ENCODE data around the gene RPS15A.

The RPS15A gene

DNA sequence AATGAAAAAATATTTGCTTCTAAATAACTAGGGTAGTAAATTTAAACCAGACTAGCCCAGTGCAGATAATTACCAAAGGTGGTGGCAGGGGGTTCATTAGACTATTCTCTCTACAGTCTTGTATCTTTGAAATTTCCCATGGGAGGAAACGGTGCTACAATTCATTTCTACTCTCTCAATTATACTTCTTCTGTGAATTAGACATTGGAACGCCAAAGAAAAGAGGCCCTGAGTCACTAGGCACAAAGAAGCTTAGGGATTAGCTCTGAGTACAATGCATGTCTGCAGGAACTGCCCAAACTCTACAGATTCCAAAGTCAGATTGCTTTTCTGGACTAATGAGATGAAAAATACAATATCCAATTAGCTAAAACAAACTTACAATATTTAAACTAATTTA, 41.9 kb upstream of the RPS15A start:
- TF ChIP-seq, protein P1, sequence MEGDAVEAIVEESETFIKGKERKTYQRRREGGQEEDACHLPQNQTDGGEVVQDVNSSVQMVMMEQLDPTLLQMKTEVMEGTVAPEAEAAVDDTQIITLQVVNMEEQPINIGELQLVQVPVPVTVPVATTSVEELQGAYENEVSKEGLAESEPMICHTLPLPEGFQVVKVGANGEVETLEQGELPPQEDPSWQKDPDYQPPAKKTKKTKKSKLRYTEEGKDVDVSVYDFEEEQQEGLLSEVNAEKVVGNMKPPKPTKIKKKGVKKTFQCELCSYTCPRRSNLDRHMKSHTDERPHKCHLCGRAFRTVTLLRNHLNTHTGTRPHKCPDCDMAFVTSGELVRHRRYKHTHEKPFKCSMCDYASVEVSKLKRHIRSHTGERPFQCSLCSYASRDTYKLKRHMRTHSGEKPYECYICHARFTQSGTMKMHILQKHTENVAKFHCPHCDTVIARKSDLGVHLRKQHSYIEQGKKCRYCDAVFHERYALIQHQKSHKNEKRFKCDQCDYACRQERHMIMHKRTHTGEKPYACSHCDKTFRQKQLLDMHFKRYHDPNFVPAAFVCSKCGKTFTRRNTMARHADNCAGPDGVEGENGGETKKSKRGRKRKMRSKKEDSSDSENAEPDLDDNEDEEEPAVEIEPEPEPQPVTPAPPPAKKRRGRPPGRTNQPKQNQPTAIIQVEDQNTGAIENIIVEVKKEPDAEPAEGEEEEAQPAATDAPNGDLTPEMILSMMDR (IDR thresholded peaks at IDR 0.05; ENCODE audit: low read depth, low read length, missing control alignments): no peak
- in situ Hi-C loops (cut with HindIII; ENCODE audit: low sequenced_read_pairs): no loop called here
- no peak for DNase-seq (ENCODE audit: low read depth)
- H3K4me3 ChIP-seq (ENCODE audit: low read depth, low read length): no peak overlapping the region

- in situ Hi-C loops (cut with HindIII; ENCODE audit: low sequenced_read_pairs): no loop called here
- TF ChIP-seq, protein P1 (IDR thresholded peaks at IDR 0.05; ENCODE audit: low read depth, low read length, missing control alignments): no peak
- H3K4me3 ChIP-seq (ENCODE audit: low read depth, low read length): no peak overlapping the region
- DNase-seq (ENCODE audit: low read depth): no peak
These were observed 39.1 kb upstream of the RPS15A start for GRCh38 chr16:18829251-18829650.

GRCh38 chr16:18827890-18828289, 37.8 kb upstream of the RPS15A start:
- H3K4me3 ChIP-seq (ENCODE audit: low read depth, low read length): no peak overlapping the region
- no peak for DNase-seq (ENCODE audit: low read depth)
- TF ChIP-seq, protein P1 (IDR thresholded peaks at IDR 0.05; ENCODE audit: low read depth, low read length, missing control alignments): no peak
- in situ Hi-C loops (cut with HindIII; ENCODE audit: low sequenced_read_pairs): no loop called here

DNA sequence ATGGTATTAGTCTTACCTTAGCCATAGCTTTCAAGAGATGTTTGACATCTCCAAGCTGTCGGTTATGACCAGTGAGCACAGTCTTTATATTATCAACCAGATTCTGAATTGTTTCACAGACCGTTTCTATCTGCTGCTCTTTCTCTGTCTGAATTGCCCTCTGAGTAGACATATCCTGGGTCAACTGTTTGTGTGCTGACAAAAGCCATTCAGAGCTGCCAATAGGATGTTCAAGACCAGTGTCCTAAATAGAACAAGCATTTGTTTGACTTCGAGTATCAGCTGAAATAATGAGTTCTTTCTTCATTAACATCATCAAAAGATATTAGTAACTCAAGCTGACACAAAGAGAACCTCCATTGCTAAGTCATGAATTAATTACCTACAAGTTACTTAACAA, 26.2 kb upstream of the RPS15A start:
- in situ Hi-C loops (cut with HindIII; ENCODE audit: low sequenced_read_pairs): no loop called here
- DNase-seq (ENCODE audit: low read depth): no peak
- TF ChIP-seq, protein P1 (IDR thresholded peaks at IDR 0.05; ENCODE audit: low read depth, low read length, missing control alignments): no peak
- no peak overlapping the region for H3K4me3 ChIP-seq (ENCODE audit: low read depth, low read length)

GRCh38 chr16:18811925-18812324, 21.8 kb upstream of the RPS15A start:
- H3K4me3 ChIP-seq (ENCODE audit: low read depth, low read length): no peak overlapping the region
- in situ Hi-C loops (cut with HindIII; ENCODE audit: low sequenced_read_pairs): no loop called here
- no peak for DNase-seq (ENCODE audit: low read depth)
- TF ChIP-seq, protein P1 (IDR thresholded peaks at IDR 0.05; ENCODE audit: low read depth, low read length, missing control alignments): no peak

DNA sequence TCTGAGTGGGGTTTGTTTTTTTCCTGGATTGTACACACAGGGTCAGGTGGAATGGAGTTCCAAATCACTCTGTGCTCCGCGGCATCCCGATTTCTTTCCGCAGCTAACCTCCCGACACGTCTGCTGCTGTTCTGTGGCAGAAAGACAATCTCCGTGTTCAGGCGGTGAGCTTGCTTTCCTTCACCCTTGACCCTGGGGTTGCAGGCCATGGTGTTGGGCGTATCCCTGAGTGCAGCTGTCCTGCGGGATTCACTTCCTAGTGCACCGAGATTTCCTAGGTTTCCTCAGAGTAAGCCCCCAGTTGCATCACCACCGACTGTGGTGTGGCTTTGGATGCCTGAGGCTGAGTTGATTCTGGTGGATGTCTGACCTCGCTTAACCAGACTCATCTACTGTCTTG, 19.0 kb upstream of the RPS15A start:
- no peak for DNase-seq (ENCODE audit: low read depth)
- H3K4me3 ChIP-seq (ENCODE audit: low read depth, low read length): no peak overlapping the region
- TF ChIP-seq, protein P1 (IDR thresholded peaks at IDR 0.05; ENCODE audit: low read depth, low read length, missing control alignments): no peak
- in situ Hi-C loops (cut with HindIII; ENCODE audit: low sequenced_read_pairs): no loop called here

DNA sequence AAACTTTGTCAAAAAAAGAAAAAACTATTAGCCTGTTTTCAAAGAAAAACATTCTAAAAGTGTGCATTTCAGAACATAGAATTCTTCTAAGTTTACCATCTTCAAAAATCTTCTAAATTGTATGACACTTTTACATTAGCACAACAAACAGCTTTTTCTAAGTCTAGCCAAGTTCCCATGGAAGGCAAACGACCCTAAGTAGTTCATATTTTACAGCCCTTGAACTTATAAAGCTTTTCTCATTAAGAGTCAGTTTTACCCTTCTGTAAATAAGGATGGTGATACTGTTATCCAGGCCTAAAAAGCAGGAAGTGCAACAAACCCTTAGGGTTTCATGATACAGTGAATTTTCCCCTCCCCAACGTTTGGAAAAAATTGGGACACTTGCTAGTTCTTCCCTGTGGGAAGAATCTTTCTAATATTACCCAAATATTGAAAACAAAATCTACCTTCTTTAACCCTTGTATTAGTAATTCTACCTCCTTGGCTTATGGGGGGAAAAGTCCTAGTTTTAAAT, 15.2 kb upstream of the RPS15A start:
- no peak for DNase-seq (ENCODE audit: low read depth)
- in situ Hi-C loops (cut with HindIII; ENCODE audit: low sequenced_read_pairs): no loop called here
- TF ChIP-seq, protein P1 (IDR thresholded peaks at IDR 0.05; ENCODE audit: low read depth, low read length, missing control alignments): no peak
- H3K4me3 ChIP-seq (ENCODE audit: low read depth, low read length): no peak overlapping the region

Data from astrocyte of the cerebellum (primary cell).